GM21381 (cell line): ENCODE data around the gene SDK1.

Experiments used
- ATAC-seq: cut with Tn5 transposase; IDR thresholded peaks from one replicate; pipeline ENCODE4 v1.9.1; 2021; ENCODE audit warnings: mild to moderate bottlenecking, moderate library complexity; ENCODE audit not compliant: unreplicated experiment

The SDK1 gene

DNA sequence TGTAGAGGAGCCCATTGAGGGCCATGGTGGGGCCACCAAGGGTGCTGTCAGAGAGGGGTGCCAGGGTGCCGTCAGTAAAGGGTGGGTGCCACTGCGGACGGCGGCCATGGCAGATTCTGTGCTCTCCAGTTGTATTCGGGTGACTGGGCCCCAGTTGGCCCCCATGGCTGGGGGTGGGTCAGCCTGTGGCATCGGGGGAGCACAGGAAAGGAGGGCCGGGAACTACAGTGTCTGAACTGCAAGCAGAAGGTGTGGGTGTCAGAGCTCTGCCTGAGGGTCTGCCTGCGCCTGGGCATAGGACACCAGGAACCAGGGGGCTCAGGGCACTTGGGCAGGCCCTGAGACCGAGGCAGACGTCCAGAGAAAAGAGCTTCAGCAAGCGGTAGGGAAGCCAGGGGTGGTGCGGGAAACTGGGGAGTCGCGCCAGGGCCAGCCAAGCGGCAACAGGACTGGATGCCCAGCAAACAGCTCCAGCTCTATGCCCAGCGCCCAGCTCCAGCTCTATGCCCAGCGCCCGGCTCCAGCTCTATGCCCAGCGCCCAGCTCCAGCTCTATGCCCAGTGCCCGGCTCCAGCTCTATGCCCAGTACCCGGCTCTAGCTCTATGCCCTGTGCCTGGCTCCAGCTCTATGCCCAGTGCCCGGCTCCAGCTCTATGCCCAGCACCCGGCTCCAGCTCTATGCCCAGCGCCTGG, 878.8 kb downstream of the SDK1 start:
- ATAC-seq: no peak

DNA sequence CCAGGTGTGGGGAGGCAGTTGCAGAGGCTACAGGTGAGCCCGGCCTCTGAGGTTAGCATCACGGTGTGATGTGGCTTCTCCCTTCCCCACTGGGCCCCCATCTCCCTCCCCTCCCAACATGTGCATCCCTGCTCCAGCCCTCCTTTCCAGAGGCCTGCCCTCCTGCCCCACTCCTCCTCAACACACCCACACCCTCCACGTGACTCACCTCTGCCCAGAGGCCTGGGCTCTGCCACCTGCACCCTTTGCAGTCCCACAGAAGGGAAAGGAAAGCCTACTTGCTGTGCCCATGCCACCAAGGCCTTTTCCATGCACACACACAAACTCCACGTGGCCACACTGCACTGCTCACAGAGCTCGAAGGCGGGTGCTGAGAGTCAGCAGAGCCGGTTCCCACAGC, 880.4 kb downstream of the SDK1 start:
- ATAC-seq: no peak

DNA sequence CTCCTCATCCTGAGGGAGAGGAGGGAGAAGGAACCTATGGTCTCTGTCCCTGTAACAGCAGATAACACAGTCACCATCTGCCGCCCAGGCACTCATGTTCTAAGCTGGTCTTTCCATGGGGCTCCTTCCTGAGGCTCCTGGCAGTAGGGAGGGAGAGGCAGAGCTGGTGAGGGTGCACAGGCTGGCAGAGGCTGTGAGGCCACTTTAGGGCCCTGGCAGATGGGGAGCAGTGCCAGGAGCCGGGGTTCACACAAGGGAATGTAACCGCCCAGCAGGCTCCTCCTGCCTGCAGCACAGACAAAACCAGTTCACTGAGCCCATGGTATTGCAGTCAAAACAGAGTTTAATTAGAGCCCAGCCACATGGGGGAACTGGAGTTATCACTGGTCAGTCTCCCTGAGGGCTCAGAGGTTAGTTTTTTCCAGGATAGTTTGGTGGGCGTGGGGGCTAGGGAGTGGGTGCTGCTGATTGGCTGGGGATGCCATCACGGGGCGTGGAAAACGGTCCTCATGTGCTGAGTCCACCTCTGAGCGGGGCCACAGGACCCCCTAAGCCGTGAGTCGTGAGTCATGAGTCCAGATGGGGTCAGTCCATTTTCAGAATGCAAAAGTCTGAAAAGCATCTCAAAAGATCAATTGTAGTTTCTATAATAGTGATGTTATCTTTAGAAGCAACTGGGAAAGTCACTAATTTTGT, 881.7 kb downstream of the SDK1 start:
- ATAC-seq: no peak

DNA sequence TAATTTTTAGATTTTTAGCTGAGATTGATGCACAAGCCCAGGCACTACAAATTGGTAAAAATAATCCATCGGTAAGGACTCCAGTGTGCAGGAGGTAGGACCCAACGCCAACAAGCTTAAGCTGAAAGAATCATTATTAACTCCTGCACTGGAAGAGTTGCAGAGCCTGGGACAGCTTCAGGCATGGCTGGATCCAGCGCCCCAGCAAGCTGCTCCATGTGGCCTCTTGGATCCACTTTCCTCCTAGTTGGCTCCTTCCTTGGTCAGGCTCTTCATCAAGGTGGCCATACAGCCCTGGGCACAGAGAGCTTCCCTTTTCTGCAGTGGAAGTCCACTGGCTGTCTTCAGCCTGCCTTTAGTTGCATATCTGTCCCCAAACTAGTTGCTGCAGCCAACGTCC, 883.6 kb downstream of the SDK1 start:
- no peak for ATAC-seq

DNA sequence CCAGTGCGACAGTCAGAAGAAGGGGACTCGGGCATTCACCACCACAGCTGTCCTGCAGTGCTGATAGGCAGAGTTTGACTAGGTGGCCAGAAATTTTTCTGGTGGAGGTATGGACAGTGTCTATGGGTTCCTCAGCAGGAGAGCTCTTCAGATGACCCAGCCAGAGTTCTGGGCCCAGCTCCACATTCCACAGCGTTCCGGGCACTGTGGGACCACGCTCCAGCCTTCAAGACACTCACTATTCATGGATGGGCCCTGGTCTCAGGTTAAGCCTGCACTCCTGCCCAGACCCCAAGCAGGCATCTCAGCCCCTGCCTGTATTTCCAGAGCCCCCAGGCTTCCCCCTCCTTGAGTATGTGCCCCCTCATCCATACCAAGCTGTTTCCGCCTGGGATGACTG, 884.1 kb downstream of the SDK1 start:
- ATAC-seq: no peak

DNA sequence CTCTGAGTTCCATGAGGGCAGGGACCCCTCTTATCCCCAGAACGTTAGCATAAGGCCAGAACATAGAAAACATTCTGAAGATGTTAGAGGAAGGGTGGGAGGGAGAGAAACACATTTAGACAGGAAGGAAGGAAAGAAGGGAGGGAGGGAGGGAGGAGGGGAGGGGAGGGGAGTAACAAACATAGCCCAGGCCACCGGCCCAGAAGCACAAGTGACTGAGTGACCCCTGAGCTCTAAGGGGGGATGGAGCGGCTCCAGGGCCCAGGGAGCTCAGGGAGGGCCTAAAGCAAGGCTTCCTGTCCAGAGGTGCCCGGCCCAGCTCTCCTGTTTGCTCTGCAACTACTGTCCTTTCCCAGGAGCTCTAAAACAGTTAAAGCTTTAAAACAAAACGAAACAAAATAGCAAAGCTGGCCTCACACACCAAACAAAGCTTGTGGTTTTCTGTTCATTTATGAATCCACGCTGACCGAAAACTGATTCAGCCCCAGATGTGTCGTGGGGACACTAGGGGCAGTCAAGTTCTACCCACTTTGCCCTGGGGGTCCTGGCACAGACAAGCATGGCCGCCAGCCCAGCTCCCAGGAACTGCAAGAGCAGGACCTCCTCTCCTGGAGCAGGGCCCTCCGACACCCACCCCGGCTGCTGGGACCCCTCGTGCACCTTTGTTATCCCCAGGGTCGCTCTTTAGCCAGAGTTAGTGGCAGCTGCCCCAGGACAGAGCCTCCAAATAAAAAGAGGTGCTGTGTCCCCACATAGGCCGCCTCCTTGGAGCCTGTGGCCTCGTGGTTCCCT, 884.9 kb downstream of the SDK1 start:
- no peak for ATAC-seq

DNA sequence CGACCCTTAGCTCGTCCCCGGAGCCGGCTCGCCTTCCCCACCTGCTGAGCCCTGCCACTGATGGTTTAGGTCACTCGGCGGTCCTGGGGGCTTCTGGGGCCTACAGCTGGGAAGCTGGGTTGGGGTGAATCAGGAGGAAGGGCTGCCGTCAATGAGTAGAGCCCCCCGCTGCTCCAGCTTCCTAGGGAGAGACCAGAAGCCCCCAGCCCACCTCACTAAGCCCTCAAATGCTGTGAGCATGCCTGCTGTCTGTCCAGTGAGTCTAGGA, 885.4 kb downstream of the SDK1 start:
- no peak for ATAC-seq

DNA sequence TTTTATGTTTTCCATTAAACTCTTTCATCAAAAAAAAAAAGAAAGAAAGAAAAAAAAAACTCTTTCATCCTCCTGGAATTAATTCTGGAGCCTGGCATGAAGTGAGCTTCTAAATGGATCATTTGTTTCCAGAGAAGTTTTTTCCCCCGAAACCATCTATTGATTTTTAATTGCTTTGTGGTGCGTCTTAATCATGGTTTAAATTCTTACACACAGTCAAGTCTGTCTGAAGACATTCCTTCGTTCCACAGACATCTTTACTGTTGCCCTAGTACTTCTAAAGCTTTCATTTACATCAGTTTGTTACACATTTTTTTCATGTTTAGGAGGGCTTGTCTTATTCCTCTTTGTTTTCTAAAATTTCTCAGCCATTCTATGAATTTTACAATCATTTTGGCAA, 887.6 kb downstream of the SDK1 start:
- no peak for ATAC-seq

DNA sequence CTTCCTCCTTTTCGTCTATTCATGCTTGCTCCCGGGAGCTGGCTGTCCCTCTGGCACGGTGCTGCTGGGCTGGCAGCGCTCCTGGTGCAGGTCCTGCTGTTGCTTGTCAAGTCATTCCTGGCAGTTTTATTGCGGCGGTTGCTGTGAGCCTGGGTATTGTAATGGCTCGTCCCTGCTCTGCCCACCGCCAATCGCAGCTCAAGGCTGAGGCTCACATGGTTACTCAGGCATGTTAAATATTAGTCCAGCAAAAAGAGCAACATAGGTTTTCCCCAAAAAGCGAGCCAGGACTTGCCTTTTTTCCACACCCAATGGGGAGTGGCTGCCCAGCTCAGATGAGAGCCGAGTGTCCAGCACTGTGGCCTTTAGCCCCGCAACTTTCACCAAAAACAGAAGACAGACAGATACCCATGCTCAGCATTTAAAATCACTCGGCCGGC, 888.1 kb downstream of the SDK1 start:
- ATAC-seq: no peak

DNA sequence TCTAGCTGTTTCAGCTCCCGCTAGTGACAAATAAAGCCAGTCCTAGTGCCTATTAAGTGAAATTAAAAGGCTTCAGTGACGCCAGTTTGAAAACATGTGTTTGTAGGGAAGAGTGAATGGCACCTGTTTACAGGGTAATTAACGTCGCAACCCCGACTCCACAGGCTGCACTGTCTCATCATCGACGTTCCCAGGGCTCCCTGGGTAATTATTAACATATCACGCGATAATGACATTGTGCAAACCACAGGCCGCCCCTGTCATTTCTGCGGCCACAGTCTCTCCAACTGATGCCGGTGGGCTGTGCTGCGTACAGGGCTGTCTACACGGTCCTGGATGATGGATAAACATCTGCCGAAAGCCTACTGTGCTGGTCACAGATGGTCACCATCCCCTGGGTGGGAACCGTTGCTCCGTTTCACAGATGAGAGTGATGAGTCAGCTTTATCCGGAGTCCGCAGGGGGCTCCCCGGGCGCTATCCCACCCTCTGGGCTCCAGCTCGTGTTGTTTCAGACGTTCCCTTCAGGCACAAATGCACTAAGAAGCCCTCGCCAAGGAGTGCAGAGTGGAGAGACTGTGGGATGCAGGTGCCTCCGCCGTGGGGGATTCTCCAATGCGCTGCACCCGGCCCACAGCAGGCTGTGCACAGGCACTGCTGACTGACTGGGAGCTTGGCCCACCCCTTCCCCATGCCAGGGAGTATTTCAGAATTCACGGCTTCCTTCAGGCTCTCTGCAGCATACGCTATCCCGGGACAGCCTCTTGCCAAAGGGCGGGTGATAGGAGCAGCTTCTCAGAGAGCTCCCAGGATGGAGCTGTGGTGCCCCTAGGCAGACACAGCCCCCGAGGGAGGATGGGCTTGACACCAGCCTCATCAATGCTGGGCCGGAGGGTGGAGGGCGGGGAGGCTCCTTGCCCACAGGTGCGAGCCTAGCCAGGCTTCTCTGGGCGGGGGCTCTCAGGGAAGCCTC, 889.2 kb downstream of the SDK1 start:
- ATAC-seq: no peak

DNA sequence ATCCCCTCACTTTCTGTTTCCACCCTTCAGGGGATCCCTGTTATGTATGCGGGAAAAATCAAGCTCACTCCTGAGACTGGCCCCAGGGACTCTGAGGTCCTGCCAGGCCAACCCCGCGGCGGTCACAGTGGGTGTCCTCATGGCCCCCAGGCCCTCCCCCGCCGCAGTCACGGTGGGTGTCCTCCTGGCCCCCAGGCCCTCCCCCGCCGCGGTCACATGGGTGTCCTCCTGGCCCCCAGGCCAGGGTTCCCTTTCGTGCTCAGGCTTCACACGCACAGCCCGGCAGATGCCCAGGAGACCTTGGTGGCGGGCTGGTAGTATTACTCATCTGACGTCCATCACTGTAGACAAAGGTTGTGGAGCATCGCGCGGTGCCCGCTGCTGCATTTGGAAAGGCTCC, 890.0 kb downstream of the SDK1 start:
- ATAC-seq: no peak

DNA sequence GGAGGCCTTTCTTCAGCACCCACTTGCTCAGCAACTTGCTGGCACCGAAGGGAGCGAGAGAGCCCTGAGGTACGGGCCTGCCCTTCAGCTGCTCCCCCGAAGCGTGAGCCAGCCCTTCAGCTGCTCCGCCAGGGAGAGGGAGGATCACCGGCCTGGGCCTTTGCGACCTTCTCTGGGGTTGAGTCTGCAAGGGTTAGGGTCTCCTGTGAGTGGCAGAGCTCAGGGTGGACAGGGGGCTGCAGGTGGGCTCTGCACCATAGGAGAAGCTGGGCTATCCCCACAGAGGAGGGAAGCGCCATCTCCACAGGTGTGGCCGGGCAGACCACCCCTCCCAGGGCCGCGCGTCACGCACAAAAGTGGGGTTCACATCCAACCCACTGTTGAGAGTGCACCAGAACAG, 890.5 kb downstream of the SDK1 start:
- ATAC-seq: no peak

DNA sequence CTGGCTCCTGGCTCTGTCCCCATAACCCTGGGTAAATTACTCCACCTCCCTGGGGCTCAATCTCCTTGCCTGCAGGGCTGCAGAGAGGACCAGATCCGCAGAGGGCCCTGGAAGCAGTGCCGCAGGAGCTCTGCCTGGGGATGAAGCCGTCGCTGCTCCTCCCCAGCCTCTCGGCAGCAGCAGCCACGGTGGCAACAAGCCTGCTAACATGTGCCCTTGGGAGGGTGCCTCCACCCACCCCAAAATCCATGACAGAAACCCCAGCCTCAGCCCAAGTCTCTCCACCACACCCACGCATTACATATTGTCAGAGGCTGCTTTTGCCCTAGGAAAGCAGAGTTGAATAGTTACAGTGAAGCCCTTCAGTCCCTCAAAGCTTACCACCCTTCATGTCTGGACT, 894.6 kb downstream of the SDK1 start:
- ATAC-seq: no peak

DNA sequence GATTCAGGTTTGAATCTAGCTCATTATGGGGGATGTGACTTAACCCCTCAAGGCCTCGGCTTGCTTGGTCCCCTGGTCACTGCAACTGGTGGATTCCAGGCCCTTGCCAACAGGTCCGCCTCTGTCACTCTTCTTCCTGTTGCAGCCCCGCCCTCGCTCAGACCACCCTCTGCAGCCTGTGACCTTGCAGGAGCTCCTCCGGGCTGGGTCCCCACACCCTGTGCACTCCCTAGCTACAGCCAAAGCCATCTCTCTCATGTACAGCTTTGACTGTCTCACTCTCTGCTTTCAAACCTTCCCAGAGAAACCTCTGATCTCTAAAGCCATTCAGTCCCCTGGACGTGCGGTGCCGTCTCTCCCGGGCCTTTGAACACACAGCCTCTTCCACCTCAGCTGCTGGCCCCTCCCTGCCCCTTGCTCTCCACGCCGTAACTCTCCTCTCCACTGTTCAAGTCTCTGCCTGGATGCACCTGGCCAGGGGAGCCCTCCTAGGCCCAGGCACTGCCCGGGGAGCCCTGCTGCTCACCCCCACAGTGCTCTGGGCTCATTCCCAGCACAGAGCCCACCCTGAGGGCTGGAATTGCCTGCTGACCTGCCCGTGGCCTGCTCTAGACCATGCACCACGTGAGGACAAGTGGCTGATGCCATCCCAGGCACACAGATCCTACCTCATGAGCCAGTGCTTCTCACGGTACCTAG, 895.2 kb downstream of the SDK1 start:
- no peak for ATAC-seq

DNA sequence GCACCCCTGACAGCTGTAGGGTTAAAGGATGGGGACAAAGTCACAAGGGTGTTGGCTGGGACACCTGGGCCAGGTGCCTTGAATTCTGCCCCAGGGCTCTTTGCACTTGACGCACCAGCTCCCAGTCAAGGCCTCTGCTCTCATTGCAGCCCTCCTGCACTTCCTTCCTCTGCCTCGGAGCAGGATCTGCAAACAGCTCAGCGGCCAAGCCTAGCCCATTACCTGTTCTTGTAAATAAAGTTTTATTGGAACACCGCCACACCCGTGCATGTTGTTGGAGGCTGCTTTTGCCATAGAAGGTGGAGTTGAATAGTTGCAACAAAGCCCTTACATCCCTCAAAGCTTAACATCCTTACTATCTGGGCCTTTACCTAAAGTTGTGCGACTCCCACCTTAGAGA, 897.2 kb downstream of the SDK1 start:
- ATAC-seq: no peak

DNA sequence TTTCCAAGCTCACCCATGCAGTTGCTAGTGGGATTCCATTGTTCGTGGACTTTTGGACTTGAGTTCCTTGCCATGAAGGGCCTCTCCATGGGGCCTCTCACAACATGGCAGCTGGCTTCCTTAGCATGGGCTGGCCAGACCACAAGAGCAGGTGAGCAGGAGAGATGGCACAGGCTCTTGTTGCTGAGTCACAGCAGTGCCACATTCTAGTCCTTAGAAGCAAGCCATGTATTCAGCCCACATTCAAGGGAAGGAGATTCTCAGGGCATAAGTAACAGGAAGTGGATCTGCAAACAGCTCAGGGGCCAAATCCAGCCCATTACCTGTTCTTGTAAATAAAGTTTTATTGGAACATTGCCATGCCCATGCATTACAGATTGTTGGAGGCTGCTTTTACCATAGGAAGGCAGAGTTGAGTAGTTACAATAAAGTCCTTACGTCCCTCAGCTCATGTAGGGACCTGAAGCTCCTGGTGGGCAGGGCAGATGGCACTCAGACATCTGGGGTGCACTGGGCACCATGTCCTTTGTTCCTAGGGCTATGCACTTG, 899.6 kb downstream of the SDK1 start:
- no peak for ATAC-seq

DNA sequence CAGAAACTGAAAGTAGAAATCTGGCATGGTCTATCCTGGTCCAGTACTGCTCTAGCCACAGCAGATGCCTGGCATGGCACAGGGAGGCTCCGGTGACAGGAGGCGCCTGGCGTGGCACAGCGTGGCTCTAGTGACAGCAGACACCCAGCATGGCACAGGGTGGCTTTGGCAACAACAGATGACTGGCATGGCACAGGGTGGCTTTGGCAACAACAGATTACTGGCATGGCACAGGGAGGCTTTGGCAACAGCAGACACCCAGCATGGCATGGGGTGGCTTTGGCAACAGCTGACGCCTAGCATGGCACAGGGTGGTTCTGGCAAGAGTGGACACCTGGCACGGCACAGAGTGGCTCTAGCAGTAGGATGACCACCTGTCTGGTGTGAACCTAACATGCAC, 900.5 kb downstream of the SDK1 start:
- no peak for ATAC-seq

DNA sequence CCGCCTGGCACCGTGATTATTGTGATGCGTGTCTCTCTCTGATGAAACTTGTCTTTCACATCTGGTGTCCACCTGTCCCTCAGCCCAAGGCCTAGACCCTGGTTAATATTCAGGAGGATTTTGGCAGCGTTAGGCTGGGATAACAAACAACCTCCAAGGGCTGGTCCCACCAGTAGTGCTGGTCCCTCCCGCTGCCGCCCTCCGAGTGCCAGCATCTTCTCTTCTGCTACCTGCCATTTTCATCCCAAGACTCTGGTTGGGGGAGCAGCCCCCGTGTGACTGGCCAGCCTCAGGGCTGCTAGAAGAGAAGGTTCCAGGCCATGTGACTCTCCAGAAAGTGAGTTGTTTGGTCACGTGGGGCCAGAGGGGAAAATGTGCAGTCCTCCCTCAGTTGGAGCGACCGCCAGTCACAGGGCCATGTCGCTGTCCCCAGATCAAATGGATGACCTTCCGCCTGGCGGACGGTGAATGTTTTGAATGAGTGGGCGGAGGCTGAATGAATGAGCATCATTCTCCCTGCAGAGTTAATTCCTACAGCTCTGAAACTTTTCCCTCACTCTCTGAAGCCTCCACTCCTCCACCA, 901.2 kb downstream of the SDK1 start:
- no peak for ATAC-seq

DNA sequence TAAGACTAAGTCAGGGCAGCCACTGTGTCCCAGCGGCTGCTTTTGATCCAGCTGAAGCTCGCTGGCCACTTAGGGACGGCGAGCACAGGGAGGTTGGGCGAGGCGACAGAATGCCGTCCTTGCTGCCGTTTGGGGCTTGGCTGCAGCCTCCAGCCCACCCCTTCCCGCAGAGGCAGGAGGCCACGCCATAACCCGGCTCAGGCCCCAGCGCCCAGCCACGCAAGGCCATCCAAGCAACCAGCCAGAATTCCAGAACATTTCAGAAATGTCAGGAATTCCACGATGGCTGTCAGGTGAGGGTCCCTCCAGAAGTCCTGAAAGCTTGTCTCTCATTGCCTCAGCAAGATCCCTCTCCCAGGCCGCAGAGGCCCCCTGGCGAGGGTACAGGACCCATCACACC, 901.9 kb downstream of the SDK1 start:
- no peak for ATAC-seq
